ENCODE measurements around the gene MIOX.
A peak's percentile ranks its signal among the peaks of the same experiment; 100 is the strongest.

MIOX gene

DNA sequence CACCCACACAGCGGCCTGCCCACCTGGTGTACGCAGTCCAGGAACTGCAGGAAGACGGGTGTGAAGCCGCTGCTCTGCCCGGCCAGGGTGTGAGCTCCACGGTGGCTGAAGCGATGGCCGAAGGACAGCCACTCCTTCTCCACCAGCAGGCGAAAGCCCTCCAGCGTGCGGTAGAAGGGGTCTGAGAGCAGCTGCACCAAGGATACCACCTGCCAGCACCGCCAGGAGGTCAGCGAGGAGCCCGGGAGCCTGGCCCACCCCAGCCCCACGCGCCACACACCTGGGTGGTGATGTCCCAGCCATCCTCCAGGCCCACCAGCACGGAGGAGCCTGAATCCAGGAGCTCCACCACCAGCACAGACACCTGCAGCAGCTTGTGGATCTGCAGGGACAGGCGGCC, 31.5 kb upstream of the MIOX start:
- DNase-seq (ENCODE audit: low read depth) = no peak

DNA sequence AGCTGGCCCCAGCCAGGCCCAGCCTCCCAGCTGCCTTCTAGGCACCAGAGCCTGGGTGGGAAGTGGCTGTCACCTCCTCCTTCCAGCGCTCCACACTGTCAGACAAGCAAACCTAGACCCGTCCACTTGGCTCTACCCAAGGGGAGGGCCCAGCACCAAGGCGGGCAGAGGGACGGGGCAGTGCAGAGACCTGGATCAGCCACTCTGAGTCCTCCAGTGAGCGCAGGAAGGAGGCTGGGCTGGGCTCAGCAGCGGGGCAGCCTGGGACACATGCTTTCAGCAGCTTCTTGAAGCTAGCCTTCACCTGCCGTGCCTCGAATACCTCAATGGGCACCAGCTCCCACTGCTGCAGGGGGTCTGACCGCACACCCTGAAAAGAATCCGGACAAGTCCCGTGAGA, 30.6 kb upstream of the MIOX start:
- DNase-seq (ENCODE audit: low read depth) = no peak

DNA sequence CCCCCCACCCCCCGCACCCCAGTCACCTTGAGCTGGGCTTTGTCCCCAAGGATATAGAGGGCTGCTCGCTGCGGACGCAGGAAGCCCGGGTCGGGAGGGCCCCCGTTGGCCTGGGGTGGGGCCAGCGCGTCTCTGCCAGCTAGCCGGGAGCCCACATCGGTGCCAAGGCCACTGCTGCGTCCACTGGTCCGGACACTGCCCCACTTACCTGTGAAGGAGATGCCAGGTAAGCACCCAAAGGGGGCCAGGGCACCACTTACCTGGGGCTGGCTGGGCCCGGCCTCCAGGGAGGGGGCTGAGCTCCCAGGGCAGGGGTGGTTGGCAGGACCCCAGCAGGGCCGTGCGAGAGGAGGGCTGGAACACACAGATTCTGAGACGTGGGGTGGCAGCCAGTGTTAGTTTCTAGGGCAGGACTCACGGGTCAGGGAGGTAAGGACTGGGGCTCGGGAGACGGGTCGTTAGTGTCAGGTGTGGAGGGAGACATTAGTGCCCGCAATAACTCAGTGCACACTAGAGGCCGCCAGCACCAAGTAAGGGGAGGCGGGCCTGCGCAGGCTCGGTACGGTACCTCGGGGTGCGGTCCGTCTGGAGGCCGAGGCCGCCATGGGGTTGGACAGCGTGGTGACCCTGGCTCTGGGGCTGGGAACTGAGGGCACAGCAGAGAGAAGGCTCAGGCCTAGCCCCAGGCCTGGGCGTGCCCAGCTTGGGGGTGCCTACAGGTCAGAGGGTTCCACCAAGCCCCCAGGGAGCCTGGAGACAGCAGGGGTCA, 30.0 kb upstream of the MIOX start:
- DNase-seq (ENCODE audit: low read depth) = no peak

DNA sequence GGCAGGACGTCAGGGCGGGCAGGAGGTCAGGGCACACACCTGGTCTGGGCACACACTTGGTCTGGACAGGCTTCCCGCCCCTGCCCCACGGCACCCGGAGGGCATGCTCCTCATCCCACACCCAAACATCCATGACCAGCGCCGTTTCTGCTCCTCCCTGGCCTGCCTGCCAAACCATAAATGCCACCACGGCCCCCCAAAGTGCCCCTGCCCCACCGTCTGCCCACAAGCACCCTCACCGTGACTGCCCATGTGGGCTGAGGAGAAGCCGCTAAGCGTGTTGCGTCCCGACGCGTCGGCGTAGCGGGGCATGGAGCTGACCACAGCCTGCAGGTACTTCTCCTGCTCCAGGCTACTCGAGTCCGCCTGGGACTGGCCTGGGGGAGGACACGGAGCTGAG, 27.6 kb upstream of the MIOX start:
- no peak for DNase-seq (ENCODE audit: low read depth)

GRCh38 chr22:50459496-50460140, 27.0 kb upstream of the MIOX start:
- DNase-seq (ENCODE audit: low read depth) = no peak

GRCh38 chr22:50460938-50461337, 25.7 kb upstream of the MIOX start:
- DNase-seq (ENCODE audit: low read depth) = no peak

DNA sequence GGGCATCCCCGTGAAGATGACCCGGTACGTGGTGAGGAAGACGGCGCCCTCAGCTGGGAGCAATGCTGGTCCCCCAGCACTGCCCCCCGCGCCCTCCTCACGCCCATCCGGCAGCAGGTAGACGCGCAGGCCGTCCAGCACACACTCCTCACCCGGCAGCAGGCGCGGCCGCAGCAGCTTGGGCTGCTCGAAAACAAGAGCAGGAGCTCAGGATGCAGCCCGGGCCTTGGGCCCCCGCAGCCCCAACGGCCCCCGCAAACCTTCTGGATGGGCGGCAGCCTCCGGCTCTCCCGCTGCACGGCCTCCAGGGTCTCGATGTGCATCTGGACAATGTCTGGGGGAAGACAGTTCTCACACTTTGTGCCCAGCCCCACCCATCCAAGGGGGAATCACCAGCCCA, 25.1 kb upstream of the MIOX start:
- no peak for DNase-seq (ENCODE audit: low read depth)

DNA sequence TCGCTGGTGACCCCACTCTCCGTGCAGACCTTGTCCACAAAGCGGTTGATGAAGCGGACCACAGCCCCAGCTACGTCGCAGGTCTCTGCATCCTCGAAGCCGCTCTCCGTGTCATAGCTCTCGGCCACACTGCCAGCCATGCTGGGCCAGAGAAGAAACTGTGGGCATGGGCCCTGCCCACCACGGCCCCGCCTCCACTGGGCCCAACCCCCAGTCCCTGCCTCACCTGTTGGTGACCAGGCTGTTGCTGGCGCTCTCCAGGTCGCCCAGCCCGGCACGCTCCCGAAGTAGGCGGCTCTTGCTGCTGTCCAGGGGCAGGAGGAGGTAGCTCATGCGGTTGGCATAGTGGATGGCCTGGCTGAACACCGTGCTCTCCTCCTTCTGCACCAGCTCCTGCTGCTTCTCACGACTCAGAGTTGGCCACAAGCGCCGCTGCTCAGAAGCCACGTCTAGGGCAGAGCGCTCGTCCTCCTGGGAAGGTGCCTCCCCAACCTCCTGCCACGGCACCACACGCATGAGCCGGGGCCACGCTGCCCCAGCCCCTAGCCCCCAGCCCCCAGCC, 24.6 kb upstream of the MIOX start:
- DNase-seq (ENCODE audit: low read depth) = no peak

DNA sequence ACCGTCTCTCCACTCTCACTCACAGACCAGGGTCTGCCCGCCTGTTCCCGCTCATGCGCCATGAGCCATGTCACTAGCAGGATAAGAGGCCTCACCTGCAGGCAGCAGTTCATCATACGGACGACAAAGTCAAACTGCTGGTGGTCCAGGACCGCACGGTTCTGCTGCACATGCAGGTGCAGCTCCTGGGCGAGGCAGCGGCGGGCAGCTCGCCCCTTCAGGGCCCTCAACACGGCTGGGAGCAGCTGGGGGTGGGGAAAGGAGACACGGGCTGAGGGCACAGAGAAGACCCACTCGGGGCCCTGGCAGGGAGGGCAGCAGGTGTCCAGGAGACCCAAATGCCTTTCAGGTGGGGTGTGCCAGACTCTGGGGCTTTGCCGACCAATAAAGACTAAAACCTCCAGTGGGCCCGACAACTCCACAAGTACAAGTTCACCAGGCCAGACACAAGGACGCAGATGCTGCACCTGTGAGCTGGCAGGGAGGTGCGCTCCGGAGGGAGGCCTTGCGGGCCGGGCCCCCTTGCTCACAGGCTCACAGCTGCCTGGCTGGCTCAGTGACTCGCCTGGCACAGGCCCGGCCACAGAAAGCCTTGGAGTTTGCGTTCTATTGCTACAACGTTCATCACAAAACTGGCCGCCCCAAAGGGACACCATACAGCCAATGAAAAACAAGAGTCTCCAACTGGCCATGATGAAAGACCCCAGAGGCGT, 23.3 kb upstream of the MIOX start:
- DNase-seq (ENCODE audit: low read depth) = no peak

- no peak for DNase-seq (ENCODE audit: low read depth)
These were observed 22.2 kb upstream of the MIOX start for GRCh38 chr22:50464451-50464850.

- DNase-seq (ENCODE audit: low read depth) = no peak
These were observed 21.4 kb upstream of the MIOX start for GRCh38 chr22:50465066-50465930.

GRCh38 chr22:50467341-50467740, 19.3 kb upstream of the MIOX start:
- no peak for DNase-seq (ENCODE audit: low read depth)

DNA sequence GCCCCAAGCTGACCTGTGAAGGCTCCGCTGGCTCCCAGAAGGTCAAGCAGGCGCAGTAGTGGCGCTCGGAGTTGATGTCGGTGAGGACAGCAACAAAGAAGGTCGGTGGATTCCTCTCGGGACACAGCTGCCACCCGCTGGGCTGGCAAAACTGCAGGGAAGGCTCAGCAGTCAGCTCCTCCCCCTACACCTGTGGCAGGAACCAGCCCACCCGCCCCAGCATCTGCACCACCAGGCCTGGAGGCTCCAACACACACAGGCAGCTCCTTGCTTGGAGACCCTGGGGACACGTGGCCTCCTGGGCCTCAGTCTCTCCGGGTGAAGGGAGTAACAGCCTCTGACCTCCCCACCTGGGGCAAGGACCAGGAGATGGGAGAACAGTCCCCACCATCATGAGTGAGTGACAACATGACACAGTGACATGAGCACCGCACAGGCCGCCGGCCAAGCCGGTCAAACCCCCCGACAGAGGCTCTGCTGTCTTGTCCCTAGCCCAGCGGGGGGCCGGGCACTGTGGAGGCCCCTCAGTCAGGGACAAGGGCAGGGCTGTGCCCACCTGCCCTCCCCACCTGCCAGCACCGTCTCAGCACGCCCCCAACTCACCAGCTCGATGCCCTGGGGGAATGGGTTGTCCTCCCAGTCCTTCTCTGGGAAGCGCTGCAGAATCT, 18.8 kb upstream of the MIOX start:
- DNase-seq (ENCODE audit: low read depth) = no peak

DNA sequence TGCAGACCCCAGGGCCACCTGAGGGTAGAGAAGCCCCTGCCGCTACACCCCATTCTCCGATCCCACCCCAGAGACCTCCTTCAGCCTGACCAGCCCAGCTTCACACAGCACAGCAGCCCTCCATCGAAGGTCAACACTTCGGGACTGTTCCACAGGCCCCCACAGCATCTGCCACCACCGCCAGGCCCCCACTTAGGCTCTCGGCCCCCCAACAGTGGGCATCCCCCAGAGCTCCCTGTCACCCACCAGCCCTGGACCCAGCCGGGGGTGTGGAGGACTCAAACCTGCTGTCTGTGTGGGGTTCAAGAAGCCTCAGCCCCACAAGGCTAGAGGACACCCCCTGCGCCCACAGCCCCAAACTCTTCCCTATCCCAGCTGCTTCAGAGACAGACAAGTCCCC, 18.0 kb upstream of the MIOX start:
- no peak for DNase-seq (ENCODE audit: low read depth)

DNA sequence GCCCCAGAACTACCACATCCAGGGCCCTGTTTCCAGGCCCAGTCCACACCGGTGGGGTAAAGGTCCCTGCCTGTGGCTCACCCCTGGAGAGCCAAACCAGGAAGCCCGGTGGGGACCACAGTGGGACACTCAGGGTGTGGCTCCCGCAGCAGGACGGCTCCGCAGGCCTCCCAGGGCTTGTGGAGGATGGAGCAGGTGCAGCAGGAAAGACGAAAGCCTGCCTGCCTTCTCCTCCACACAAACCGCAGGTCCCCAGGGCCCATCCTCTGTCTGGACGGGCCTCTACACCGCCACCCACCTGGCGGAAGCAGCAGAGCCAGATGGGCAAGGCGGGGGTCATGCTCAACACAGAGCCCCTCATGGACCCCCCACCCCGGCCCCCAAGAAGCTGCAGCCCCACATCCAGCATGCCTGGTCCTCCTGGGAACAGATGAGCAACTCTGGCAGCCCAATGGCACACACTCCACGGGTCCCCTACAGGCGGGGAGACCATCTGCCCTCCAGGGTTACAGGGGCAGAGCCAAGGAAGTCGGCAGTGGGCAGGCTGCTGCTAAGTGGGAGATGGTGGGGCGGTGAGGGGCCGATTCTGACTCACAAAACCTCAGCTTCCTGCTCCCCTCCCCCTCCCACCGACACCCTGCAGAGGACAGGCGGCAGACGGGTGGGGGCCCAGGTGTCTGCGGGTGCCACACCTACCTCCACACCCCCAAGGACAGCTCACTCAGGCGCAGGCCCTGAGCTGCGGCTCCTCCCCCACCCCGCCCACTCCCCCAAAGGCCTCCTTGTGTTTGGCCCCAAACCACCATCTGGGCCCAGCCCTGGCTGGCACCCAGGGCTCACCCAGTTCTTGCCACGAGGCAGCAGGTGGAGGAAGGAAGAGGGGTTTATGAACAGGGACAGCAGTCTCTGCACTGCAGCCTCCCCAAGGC, 17.0 kb upstream of the MIOX start:
- DNase-seq (ENCODE audit: low read depth) = peak; percentile 95

GRCh38 chr22:50470491-50470890, 16.2 kb upstream of the MIOX start:
- no peak for DNase-seq (ENCODE audit: low read depth)

DNA sequence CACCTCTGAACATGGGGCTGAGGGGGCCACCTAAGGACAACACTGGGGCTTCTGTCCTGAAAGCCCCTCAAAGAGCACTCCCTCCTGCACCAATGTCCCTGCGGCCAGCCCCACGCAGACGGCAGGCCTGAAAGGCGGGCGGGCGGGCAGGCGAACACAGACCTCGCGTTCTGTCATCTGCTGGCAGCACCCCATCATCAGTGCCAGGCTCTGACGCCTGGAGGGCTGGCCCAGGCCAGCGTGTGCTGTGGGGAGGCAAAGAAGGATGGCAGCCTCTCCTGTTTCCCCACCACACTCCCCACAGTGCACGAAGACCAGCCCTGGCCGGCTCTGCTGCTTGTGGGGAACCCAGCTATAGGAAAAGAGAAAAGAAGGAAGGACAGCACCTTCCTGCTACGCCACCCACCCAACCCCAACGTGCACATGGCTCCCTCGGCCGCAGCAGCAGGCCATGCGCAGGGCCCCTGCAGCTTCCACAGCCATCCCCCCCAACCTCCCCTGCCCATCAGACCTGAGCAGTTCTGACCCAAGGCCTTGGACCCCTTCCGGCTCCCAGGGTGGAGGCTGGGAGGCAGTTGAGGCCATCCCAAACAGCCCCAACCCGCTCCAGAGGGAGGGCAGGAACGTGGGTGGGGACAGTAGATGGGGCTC, 15.3 kb upstream of the MIOX start:
- DNase-seq (ENCODE audit: low read depth) = no peak

GRCh38 chr22:50471962-50472361, 14.7 kb upstream of the MIOX start:
- DNase-seq (ENCODE audit: low read depth) = no peak

GRCh38 chr22:50473088-50473487, 13.6 kb upstream of the MIOX start:
- no peak for DNase-seq (ENCODE audit: low read depth)
